Muscle layer of colon (tissue), 2 donors: ENCODE results near the gene MND1.

Experiments used
- H3K27ac ChIP-seq: one replicate; pipeline ENCODE4 v1.7.0; 2013; ENCODE audit warnings: low read depth, mild to moderate bottlenecking, low read length, moderate library complexity
- H3K27me3 ChIP-seq, 2 donors: one replicate each; pipeline ENCODE4 v1.7.0; 2013; ENCODE audit warnings: low read length in 2 of 2, mild to moderate bottlenecking in 2 of 2; ENCODE audit not compliant: insufficient read depth in 2 of 2, control insufficient read depth in 1 of 2
- H3K36me3 ChIP-seq: one replicate; pipeline ENCODE4 v1.7.0; 2013; ENCODE audit warnings: mild to moderate bottlenecking, low read length; ENCODE audit not compliant: insufficient read depth
- H3K4me1 ChIP-seq: one replicate; pipeline ENCODE4 v1.7.0; 2013; ENCODE audit warnings: mild to moderate bottlenecking, low read length; ENCODE audit not compliant: insufficient read depth
- H3K4me3 ChIP-seq, 2 donors: one replicate each; pipeline ENCODE4 v1.7.0; 2013; ENCODE audit warnings: low read length in 2 of 2, low read depth in 1 of 2, mild to moderate bottlenecking in 1 of 2, moderate library complexity in 1 of 2
- H3K9ac ChIP-seq: one replicate; pipeline ENCODE4 v1.7.0; 2013; ENCODE audit warnings: low read length
- H3K9me3 ChIP-seq: one replicate; pipeline ENCODE4 v1.7.0; 2013; ENCODE audit warnings: mild to moderate bottlenecking, low read length
- donor health status: abdominal sarcoma.
- donor health status: Adenocarcinoma of cecum.

Gene MND1

GRCh38 chr4:153427363-153428071, 83.0 kb downstream of the MND1 start:
- Histone ChIP-seq H3K9me3 (no peaks in the 10 kb centered on the region), H3K4me3 (no peak overlapping the region), H3K27me3 (no peaks in the 10 kb centered on the region), H3K27ac (no peak overlapping the region), H3K4me1 (peaks cover 31% of the 10 kb centered on the region), H3K9ac (no peak overlapping the region), H3K36me3 (no peaks in the 10 kb centered on the region)

- H3K27ac ChIP-seq: peak overlapping the region; percentile 50
Measured at GRCh38 chr4:153428941-153429475, 84.5 kb downstream of the MND1 start.

GRCh38 chr4:153432965-153433753, 88.7 kb downstream of the MND1 start:
- Histone ChIP-seq H3K9me3 (no peaks in the 10 kb centered on the region), H3K27me3 (no peaks in the 10 kb centered on the region), H3K4me3 (no peak overlapping the region), H3K27ac (no peak overlapping the region), H3K36me3 (no peaks in the 10 kb centered on the region), H3K4me1 (peaks cover 22% of the 10 kb centered on the region), H3K9ac (no peak overlapping the region)

More at GRCh38 chr4:153428941-153429475, 84.5 kb downstream of the MND1 start:
- no peaks in the 10 kb centered on the region for H3K27me3 ChIP-seq
- no peak overlapping the region for H3K4me3 ChIP-seq
- no peaks in the 10 kb centered on the region for H3K9me3 ChIP-seq
- no peaks in the 10 kb centered on the region for H3K36me3 ChIP-seq
- no peak overlapping the region for H3K9ac ChIP-seq
- peaks cover 31% of the 10 kb centered on the region for H3K4me1 ChIP-seq

DNA sequence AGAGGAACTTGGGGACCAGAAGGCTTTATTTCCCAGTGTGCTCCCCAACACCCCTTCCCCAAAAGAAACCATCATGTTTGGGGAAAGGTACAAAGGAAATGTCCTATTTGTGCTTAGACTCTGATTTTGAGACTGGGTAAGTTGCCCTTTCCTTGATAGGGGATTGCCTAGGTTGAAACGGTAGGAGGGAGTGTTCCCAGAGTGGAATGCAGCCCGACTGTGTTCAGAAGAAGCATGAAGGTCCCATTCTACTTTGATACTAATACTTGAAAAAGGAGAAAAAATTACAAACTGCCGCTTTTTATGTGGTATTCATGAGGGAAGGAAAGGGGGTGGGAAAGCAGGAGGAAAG, 89.2 kb downstream of the MND1 start:
- Histone ChIP-seq H3K4me1 (peaks cover 18% of the 10 kb centered on the region), H3K27me3 (no peaks in the 10 kb centered on the region), H3K9me3 (no peaks in the 10 kb centered on the region), H3K27ac (no peak overlapping the region), H3K9ac (no peak overlapping the region), H3K4me3 (no peak overlapping the region), H3K36me3 (no peaks in the 10 kb centered on the region)

GRCh38 chr4:153434190-153434589, 89.7 kb downstream of the MND1 start:
- H3K9ac ChIP-seq: no peak overlapping the region
- H3K4me1 ChIP-seq: peaks cover 15% of the 10 kb centered on the region
- H3K27ac ChIP-seq: no peak overlapping the region

GRCh38 chr4:153438916-153439756, 94.6 kb downstream of the MND1 start:
- peak overlapping the region; percentile 2 to 17 for H3K4me3 ChIP-seq
- no peak overlapping the region for H3K9ac ChIP-seq
- H3K27ac ChIP-seq: peak overlapping the region; percentile 57
- no peaks in the 10 kb centered on the region for H3K27me3 ChIP-seq
- H3K9me3 ChIP-seq: no peaks in the 10 kb centered on the region
- H3K4me1 ChIP-seq: peaks cover 6% of the 10 kb centered on the region
- H3K36me3 ChIP-seq: no peaks in the 10 kb centered on the region

More at GRCh38 chr4:153434190-153434589, 89.7 kb downstream of the MND1 start:
- no peaks in the 10 kb centered on the region for H3K9me3 ChIP-seq
- no peak overlapping the region for H3K4me3 ChIP-seq
- no peaks in the 10 kb centered on the region for H3K36me3 ChIP-seq
- H3K27me3 ChIP-seq: no peaks in the 10 kb centered on the region

DNA sequence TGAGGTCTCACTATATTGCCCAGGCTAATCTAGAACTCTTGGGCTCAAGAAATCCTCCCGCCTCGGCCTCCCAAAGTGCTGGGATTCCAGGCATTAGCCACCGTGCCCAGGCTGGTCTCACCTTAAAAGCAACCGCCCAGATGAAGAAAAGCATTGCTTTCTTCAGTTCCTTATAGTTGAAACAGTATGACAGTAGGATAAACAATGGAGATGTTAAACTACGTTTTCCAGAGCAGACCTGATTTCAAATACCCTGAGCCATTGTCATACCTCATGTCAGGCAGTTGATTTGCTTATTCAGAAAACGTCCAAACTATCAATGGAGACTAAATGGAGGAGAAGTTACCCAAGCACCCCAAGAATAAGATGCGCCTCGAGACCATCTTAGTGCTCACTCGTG, 95.3 kb downstream of the MND1 start:
- Histone ChIP-seq H3K4me1 (peaks cover 6% of the 10 kb centered on the region), H3K4me3 (no peak overlapping the region), H3K27ac (no peak overlapping the region), H3K27me3 (no peaks in the 10 kb centered on the region), H3K9ac (no peak overlapping the region), H3K36me3 (no peaks in the 10 kb centered on the region), H3K9me3 (no peaks in the 10 kb centered on the region)

- Histone ChIP-seq H3K9me3 (no peaks in the 10 kb centered on the region), H3K9ac (no peak overlapping the region), H3K4me1 (peaks cover 6% of the 10 kb centered on the region), H3K27me3 (no peaks in the 10 kb centered on the region), H3K36me3 (no peaks in the 10 kb centered on the region), H3K4me3 (no peak overlapping the region), H3K27ac (no peak overlapping the region)
Measured at GRCh38 chr4:153440475-153440874, 96.0 kb downstream of the MND1 start.

GRCh38 chr4:153447175-153447905, 102.9 kb downstream of the MND1 start:
- Histone ChIP-seq H3K9me3 (no peaks in the 10 kb centered on the region), H3K4me3 (peak overlapping the region in 1 of 2 donors; percentile 2), H3K9ac (no peak overlapping the region), H3K36me3 (no peaks in the 10 kb centered on the region), H3K4me1 (peaks cover 12% of the 10 kb centered on the region), H3K27ac (no peak overlapping the region), H3K27me3 (no peaks in the 10 kb centered on the region)

- Histone ChIP-seq H3K27me3 (no peaks in the 10 kb centered on the region), H3K27ac (no peak overlapping the region), H3K9ac (no peak overlapping the region), H3K36me3 (no peaks in the 10 kb centered on the region), H3K4me3 (peak overlapping the region in 1 of 2 donors; percentile 2), H3K4me1 (peaks cover 12% of the 10 kb centered on the region), H3K9me3 (no peaks in the 10 kb centered on the region)
Measured at GRCh38 chr4:153448003-153448731, 103.7 kb downstream of the MND1 start.
